BLaER1 (cell line): Measurements from ENCODE around the gene CELF2.

Experiments used
- H3K27ac ChIP-seq: shearing (Covaris generic); formaldehyde crosslinking; 2 replicates; pipeline ENCODE4 v1.8.1; 2022
- H3K27me3 ChIP-seq: shearing (Covaris generic); formaldehyde crosslinking; 2 replicates; pipeline ENCODE4 v1.8.1; 2022
- H3K36me3 ChIP-seq: shearing (Covaris generic); formaldehyde crosslinking; 2 replicates; pipeline ENCODE4 v1.8.1; 2022
- H3K4me1 ChIP-seq: shearing (Covaris generic); formaldehyde crosslinking; 2 replicates; pipeline ENCODE4 v1.8.1; 2022
- H3K4me2 ChIP-seq: shearing (Covaris generic); formaldehyde crosslinking; 2 replicates; pipeline ENCODE4 v1.8.1; 2022
- H3K4me3 ChIP-seq: shearing (Covaris generic); formaldehyde crosslinking; 2 replicates; pipeline ENCODE4 v1.8.1; 2022
- H3K9ac ChIP-seq: shearing (Covaris generic); formaldehyde crosslinking; 2 replicates; pipeline ENCODE4 v1.8.1; 2022
- H3K9me3 ChIP-seq: shearing (Covaris generic); formaldehyde crosslinking; 2 replicates; pipeline ENCODE4 v1.8.1; 2022
- H4K20me1 ChIP-seq: shearing (Covaris generic); formaldehyde crosslinking; 2 replicates; pipeline ENCODE4 v1.8.1; 2022
- Cebpa-rat ChIP-seq: shearing (Covaris generic); IDR thresholded peaks from 2 replicates; pipeline ENCODE4 v1.8.1; 2022

The CELF2 gene

GRCh38 chr10:11264296-11265048 lies 246.8 kb downstream of the CELF2 start:
- TF ChIP-seq Cebpa-rat: no peak
- Histone ChIP-seq H3K9ac (no peak overlapping the region), H3K4me1 (peaks cover 17% of the 10 kb centered on the region), H4K20me1 (peaks cover 16% of the 10 kb centered on the region; the same call in 1 of the 2 replicates), H3K4me2 (no peak overlapping the region), H3K36me3 (peaks cover 98% of the 10 kb centered on the region), H3K27ac (no peak overlapping the region), H3K27me3 (no peaks in the 10 kb centered on the region), H3K9me3 (no peaks in the 10 kb centered on the region), H3K4me3 (no peak overlapping the region)

GRCh38 chr10:11265484-11265883 lies 247.8 kb downstream of the CELF2 start:
- no peak for TF ChIP-seq Cebpa-rat
- peaks cover 98% of the 10 kb centered on the region for H3K36me3 ChIP-seq

DNA sequence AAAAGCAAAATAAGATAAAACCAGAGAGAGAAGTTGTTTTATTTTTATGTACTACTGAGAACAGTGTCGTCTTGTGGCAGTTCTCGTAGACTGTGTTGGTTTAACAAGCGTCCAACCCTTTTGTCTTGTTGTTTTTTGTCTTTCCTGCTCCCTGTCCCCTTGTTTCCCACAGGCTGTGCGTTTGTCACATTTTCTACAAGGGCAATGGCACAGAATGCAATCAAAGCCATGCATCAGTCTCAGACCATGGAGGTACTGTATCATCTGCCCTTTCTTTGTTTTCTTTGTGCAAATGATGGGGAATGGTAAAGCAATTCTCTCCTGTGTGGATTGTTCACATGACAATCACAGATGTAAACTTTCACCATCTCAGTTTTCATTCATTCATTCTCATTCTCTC lies 248.8 kb downstream of the CELF2 start:
- H3K4me3 ChIP-seq: no peak overlapping the region
- H3K27me3 ChIP-seq: no peaks in the 10 kb centered on the region
- no peak for TF ChIP-seq Cebpa-rat
- peaks cover 98% of the 10 kb centered on the region for H3K36me3 ChIP-seq
- peaks cover 24% of the 10 kb centered on the region for H4K20me1 ChIP-seq
- no peak overlapping the region for H3K9ac ChIP-seq
- no peak overlapping the region for H3K27ac ChIP-seq
- H3K4me2 ChIP-seq: no peak overlapping the region
- peaks cover 19% of the 10 kb centered on the region; the same call in 1 of the 2 replicates for H3K4me1 ChIP-seq
- H3K9me3 ChIP-seq: no peaks in the 10 kb centered on the region

More at GRCh38 chr10:11265484-11265883, 247.8 kb downstream of the CELF2 start:
- Histone ChIP-seq H4K20me1 (peaks cover 19% of the 10 kb centered on the region), H3K4me1 (peaks cover 25% of the 10 kb centered on the region; the same call in 1 of the 2 replicates), H3K9ac (no peak overlapping the region), H3K4me2 (no peak overlapping the region), H3K4me3 (no peak overlapping the region), H3K9me3 (no peaks in the 10 kb centered on the region), H3K27me3 (no peaks in the 10 kb centered on the region), H3K27ac (no peak overlapping the region)

- Histone ChIP-seq H3K4me1 (0 out of 2 replicates have a peak, but pooled peaks cover 11% of the 10 kb centered on the region), H3K27me3 (no peaks in the 10 kb centered on the region), H4K20me1 (peaks cover 13% of the 10 kb centered on the region), H3K4me2 (no peak overlapping the region), H3K4me3 (no peak overlapping the region), H3K27ac (peak overlapping the region; percentile 37), H3K36me3 (peaks cover 98% of the 10 kb centered on the region), H3K9me3 (no peaks in the 10 kb centered on the region), H3K9ac (no peak overlapping the region)
- no peak for TF ChIP-seq Cebpa-rat
These were observed 252.6 kb downstream of the CELF2 start for GRCh38 chr10:11270135-11270857.

DNA sequence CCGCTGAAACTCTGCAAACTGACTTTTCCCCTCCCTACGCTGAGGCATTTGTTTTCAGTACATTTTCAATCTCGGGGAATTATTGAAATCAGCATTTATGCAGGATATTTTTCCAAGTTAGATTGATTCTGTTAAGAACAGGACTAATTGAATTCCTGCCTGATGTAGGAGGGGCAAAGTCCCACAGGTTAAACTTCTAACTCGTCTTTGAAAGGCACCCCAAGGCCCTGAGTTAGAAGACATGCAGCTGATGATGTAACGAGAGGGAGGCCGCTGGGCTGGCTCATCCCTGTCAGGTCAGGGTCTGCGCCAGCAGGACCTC lies 253.1 kb downstream of the CELF2 start:
- no peaks in the 10 kb centered on the region for H3K9me3 ChIP-seq
- no peak for TF ChIP-seq Cebpa-rat
- H3K4me2 ChIP-seq: no peak overlapping the region
- peaks cover 12% of the 10 kb centered on the region for H4K20me1 ChIP-seq
- H3K36me3 ChIP-seq: peaks cover 99% of the 10 kb centered on the region
- H3K27me3 ChIP-seq: no peaks in the 10 kb centered on the region
- no peak overlapping the region for H3K9ac ChIP-seq
- H3K4me1 ChIP-seq: 0 out of 2 replicates have a peak, but pooled peaks cover 11% of the 10 kb centered on the region
- no peak overlapping the region for H3K27ac ChIP-seq
- no peak overlapping the region for H3K4me3 ChIP-seq

GRCh38 chr10:11272915-11273389 lies 255.3 kb downstream of the CELF2 start:
- Histone ChIP-seq H3K4me3 (no peak overlapping the region), H3K27ac (no peak overlapping the region), H3K27me3 (no peaks in the 10 kb centered on the region), H4K20me1 (peaks cover 19% of the 10 kb centered on the region), H3K4me2 (no peak overlapping the region), H3K36me3 (peaks cover 100% of the 10 kb centered on the region), H3K9ac (no peak overlapping the region), H3K4me1 (0 out of 2 replicates have a peak, but pooled peaks cover 11% of the 10 kb centered on the region), H3K9me3 (no peaks in the 10 kb centered on the region)
- no peak for TF ChIP-seq Cebpa-rat

GRCh38 chr10:11274452-11274851 lies 256.8 kb downstream of the CELF2 start:
- Histone ChIP-seq H3K9me3 (no peaks in the 10 kb centered on the region), H3K9ac (no peak overlapping the region), H3K27ac (no peak overlapping the region), H4K20me1 (peaks cover 19% of the 10 kb centered on the region), H3K36me3 (peaks cover 100% of the 10 kb centered on the region), H3K4me3 (no peak overlapping the region), H3K27me3 (no peaks in the 10 kb centered on the region), H3K4me1 (0 out of 2 replicates have a peak, but pooled peaks cover 10% of the 10 kb centered on the region), H3K4me2 (no peak overlapping the region)
- TF ChIP-seq Cebpa-rat: no peak

DNA sequence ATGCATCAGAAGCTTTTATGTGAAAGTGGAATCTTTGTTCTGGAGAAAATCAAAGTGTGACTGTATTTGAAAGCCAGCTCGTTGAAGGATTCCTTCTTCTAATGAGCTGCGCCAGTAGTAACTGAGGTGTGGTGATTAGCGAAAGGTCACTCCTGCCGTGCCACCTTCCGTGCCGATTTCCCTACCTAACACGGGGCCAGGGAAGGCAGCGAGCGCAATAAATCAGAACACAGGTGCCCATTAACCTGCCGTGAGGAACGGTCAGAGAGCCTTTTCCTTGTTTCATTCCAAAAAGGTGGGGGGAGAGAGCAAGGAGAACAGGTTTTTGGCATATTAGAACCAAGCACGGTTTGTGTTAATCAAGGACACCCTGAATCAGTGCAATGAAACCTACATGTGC lies 258.0 kb downstream of the CELF2 start:
- no peaks in the 10 kb centered on the region for H3K4me1 ChIP-seq
- peaks cover 100% of the 10 kb centered on the region for H3K36me3 ChIP-seq
- H3K9me3 ChIP-seq: peaks cover 2% of the 10 kb centered on the region; the same call in 1 of the 2 replicates
- H3K27me3 ChIP-seq: no peaks in the 10 kb centered on the region
- TF ChIP-seq Cebpa-rat: no peak
- H3K4me3 ChIP-seq: no peak overlapping the region
- peaks cover 10% of the 10 kb centered on the region; the same call in 1 of the 2 replicates for H4K20me1 ChIP-seq
- no peak overlapping the region for H3K27ac ChIP-seq
- H3K9ac ChIP-seq: no peak overlapping the region
- no peak overlapping the region for H3K4me2 ChIP-seq

- H3K4me2 ChIP-seq: no peak overlapping the region
- peaks cover 4% of the 10 kb centered on the region; the same call in 1 of the 2 replicates for H3K9me3 ChIP-seq
- no peaks in the 10 kb centered on the region for H3K27me3 ChIP-seq
- H3K9ac ChIP-seq: no peak overlapping the region
- H3K4me1 ChIP-seq: no peaks in the 10 kb centered on the region
- peaks cover 100% of the 10 kb centered on the region for H3K36me3 ChIP-seq
- H3K4me3 ChIP-seq: no peak overlapping the region
- H4K20me1 ChIP-seq: peaks cover 7% of the 10 kb centered on the region; the same call in 1 of the 2 replicates
- no peak for TF ChIP-seq Cebpa-rat
- no peak overlapping the region; the same call in 1 of the 2 replicates for H3K27ac ChIP-seq
These were observed 258.8 kb downstream of the CELF2 start for GRCh38 chr10:11276449-11276990.
